Uterus (tissue), 2 donors: Measurements from ENCODE around the gene KANSL1.

Source experiments
- POLR2A ChIP-seq, 2 donors: fragments of 450-650 bp; IDR thresholded peaks; one replicate each; pipeline ENCODE4 v1.6.1; 2016; ENCODE audit warnings: antibody characterized with exemption in 2 of 2, mild to moderate bottlenecking in 1 of 2, moderate library complexity in 1 of 2
- TF ChIP-seq, protein P1 (sequence below), 4 experiments: fragments of 200-600 bp in 2 of 4; fragments of 450-650 bp in 2 of 4; sonication (generic) in 2 of 4; IDR thresholded peaks; one replicate each; pipeline ENCODE4 v1.5.1; 2016 to 2019; ENCODE audit warnings: antibody characterized with exemption in 4 of 4, mild to moderate bottlenecking in 2 of 4, moderate library complexity in 1 of 4

- TF ChIP-seq, protein P1, sequence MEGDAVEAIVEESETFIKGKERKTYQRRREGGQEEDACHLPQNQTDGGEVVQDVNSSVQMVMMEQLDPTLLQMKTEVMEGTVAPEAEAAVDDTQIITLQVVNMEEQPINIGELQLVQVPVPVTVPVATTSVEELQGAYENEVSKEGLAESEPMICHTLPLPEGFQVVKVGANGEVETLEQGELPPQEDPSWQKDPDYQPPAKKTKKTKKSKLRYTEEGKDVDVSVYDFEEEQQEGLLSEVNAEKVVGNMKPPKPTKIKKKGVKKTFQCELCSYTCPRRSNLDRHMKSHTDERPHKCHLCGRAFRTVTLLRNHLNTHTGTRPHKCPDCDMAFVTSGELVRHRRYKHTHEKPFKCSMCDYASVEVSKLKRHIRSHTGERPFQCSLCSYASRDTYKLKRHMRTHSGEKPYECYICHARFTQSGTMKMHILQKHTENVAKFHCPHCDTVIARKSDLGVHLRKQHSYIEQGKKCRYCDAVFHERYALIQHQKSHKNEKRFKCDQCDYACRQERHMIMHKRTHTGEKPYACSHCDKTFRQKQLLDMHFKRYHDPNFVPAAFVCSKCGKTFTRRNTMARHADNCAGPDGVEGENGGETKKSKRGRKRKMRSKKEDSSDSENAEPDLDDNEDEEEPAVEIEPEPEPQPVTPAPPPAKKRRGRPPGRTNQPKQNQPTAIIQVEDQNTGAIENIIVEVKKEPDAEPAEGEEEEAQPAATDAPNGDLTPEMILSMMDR (IDR thresholded peaks at IDR 0.05), result no peak
- TF ChIP-seq POLR2A (IDR thresholded peaks at IDR 0.05), result no peak
Observed at GRCh38 chr17:46125831-46126230, 67.4 kb downstream of the KANSL1 start.
